HG03521 (cell line): ENCODE measurements around the gene ZNF182.
"Not testable (repeated sequence)": the region's sequence is repeated elsewhere in the genome, so short reads cannot be mapped to it uniquely, and the experiment has no call there.

ENCODE experiments used
- ATAC-seq: cut with Tn5 transposase; IDR thresholded peaks from one replicate; pipeline ENCODE4 v1.9.1; 2021; ENCODE audit warnings: mild to moderate bottlenecking, moderate library complexity; ENCODE audit not compliant: unreplicated experiment

ZNF182 gene

DNA sequence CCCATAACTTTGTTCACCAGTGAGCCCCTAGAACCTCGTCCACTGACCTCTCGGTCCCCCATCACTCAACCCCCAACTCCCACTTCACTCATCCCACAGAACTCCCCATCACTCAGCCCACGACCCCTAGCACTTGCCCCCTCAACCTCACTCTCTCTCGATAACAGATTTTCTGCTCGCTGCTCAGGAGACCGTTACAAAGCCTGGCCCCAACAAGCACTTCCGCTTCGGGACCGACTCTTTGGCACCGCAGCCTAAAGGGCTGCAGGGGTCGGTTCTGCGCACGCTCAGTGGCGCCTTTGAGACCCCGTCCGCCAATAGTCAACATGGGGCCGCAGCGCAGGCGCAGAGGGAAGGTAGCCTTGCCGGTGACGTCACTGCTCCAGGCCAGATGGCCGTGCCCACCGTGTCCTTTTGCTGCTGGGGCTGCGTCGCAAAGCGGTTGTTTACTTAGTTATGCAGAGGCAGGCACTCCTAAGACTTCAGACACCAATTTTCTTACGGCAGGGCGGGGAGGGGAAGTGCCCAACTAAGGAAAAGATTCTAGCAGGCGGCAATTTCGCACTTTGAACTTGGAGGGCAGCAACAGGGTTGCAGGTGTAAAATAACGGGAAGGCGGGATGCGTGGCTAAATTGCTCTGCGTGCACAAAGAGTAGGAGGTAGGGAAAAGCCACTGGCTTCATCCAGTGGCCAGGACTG lies at the start of gene ZNF182:
TSS of gene ZNF182 (minus strand) at position 232 of the 700 bp plus-strand sequence. CDS start 1,380 bp downstream, outside the sequence.
- ATAC-seq = peak; percentile 90

DNA sequence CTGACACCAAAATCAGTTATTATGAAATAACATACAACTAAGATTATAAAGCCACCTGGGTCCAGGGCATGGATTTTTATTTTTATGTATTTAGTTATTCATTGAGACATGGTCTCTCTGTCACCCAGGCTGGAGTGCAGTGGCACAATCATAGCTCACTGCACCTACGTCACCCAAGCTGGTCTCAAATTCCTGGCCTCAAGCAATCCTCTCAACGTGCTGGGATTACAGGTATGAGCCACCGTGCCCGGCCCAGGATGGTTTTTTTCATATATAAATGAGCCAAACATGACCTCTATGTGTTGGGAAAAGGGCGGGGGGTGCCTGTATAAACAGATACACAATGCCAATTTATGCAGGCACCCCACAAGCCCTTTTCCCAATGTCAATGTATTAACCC lies 43.1 kb upstream of the ZNF182 start:
- no peak for ATAC-seq

DNA sequence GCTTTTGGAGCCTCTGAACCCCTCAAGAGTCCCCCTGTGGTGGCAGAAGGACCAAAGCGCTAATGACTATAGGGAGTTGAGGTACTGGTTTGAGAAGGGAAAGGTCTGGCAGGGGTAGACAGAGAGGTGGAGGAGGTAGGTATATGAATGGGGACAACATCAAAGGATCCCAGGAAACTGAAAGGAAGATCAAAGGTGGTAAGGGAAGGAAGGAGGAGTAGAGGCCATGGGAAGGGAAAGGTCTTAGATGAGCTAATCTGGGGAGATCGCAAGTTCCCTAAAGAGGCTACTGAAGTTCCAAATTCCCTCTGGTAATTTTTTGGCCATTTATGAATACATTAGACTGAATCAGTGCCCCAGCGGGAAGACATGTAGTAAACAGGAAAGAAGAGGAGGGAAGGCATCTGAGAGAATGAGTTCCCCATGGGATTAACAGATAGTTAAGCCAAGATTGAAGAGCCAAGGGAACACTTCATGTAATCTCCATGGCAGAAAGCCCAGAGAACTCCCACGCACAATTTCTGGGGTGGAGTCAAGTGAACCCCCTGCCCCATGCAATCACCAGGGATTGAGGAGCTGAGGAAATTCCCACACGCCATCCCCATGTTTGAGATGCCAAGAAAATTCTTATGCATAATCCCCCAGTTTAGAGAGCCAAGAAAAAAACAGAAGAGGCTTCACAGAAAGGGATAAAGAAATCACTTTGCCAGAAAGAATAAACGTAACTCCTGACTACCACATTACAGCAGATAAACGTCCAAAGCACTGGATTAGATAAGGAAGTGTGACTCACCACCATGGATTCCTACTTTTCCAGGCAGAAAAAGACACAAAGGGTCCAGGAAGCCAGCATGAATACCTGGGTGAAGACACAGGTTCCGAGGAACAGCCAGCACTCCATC lies 41.9 kb upstream of the ZNF182 start:
- ATAC-seq = no peak

DNA sequence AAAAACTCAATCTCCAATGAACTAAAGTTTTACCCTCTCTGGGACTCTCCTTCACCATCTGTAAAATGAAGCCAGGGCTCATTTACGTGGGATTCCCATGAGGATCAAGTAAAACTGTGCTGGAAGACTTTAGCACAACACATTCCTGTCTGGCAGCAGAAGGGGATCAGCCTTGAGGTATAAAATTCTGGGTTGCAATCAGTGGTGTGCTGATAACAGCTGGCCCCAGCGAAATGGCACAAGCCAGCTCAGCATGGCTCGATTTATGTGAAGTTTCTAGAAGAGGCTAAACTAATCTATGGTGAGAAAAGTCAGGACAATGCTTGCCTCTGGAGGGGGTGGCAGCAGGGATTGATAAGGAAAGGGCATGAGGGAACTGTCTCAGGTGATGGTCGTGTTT lies 39.3 kb upstream of the ZNF182 start:
- no peak for ATAC-seq

DNA sequence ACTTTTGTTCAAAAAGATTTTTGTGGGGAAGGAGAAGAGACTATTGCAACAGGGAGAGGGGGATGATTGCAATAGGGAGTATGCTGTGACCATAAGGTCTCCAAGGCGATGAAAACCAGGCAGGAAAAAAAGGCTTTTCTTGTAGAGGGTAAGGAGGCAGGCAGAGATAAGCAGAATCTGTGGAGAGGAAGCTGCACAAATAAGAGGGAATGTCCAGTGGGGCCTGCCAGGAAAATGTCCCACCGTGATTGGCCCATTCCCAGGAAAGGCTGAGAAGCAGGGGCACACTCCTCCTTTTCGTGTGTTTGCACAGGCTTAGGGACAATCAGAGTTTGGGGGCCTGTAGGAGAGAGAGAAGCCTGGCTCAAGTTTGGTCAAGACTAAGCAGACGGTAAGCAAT lies 32.1 kb upstream of the ZNF182 start:
- no peak for ATAC-seq

DNA sequence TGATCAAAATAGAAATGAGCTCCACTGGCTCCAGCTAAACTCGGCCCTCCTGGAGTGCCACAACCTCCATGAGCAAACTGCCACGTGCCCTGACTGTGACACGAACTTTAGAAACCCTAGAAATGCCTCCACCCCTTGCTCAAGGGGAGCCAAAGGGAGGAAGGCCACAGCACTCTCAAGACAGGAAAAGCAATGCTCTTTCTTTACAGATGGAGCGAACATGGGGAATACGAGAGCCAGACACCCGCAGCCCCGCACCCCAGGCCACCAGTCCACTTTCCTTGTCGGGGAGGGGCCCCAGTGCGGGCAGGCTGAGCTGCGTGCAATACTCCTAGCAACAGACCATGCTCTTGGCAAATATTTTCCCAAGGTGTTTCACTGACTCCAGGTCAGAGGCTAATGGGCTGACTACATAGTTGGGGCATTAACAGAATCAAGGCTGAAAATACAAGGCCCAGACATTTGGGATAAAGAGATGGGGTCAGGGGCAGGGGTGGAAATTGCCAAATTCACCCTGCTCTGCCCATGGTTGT lies 26.9 kb upstream of the ZNF182 start:
- not testable (repeated sequence) for ATAC-seq

DNA sequence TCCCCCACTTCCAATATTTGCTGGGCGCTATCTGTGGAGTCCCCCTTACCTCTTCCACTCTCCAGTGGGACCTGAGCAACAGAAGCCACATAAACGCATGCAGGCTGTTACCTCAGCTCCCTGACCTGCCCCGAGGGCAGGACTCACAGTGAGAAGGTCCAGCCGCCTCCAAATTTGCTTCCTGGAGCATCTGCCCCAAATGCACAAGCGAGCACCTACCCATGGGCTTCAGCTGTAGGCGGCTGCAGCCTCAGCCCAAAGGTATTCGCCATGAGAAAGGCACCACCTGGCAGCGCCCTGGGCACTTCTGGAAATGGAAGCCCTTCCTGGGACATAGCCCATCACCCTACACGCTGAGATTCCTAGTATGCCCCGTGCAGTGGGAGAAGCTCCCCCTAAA lies 26.4 kb upstream of the ZNF182 start:
- no peak for ATAC-seq

DNA sequence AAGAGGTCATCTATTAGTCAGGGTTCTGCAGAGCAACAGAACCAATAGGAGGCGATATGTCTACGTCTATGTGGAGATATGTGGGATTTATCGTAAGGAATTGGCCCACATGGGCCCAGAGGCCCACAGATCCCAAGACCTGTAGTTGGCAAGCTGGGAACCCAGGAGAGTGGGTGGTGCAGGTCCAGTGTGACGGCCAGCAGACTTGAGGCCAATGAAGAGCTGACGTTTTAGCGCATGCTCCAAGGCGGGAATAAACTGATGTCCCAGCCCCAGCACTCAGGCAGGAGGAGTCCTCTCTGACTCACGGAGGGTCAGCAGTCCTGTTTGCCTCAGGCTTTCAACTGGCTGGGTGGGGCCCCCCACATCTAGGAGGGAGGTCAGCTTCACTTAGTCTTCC lies 24.3 kb upstream of the ZNF182 start:
- ATAC-seq = no peak

DNA sequence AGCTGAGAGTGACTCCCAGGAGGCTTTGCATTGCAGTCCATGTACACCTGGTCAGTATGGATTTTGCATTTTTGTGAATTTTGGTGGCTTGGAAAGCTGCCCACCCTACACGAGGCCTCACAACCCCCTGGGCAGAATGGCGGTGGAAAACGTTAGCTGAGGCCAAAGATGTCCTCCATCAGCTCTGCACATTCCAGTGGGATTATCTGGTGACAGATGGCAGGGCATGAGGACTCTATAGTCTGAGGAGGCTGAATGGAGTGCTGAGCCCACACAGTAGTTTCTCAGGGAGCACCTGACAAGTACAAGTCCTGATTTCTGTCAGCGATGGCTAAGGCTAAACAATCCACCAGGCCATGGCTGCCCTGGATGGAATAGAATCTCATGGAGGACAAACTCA lies 23.8 kb upstream of the ZNF182 start:
- ATAC-seq = not testable (repeated sequence)

DNA sequence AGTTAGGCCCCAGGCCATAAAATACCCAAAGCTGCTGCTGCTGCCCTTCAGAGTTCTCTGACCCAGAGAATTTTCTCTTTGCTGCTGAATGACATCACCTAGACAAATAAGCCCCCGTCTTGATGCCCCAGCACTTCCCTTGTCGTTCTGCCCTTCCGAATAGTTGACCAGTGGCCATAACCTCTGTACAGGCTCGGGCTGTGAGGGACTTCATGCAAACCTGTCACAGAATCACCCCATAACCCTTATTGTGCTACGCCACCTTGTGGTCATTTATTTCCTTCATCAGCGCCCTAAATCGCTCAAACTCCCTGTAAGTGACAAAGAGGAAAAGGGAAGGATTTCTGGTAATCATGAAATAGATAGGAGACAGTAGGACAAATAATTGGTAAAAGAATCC lies 21.8 kb upstream of the ZNF182 start:
- no peak for ATAC-seq

DNA sequence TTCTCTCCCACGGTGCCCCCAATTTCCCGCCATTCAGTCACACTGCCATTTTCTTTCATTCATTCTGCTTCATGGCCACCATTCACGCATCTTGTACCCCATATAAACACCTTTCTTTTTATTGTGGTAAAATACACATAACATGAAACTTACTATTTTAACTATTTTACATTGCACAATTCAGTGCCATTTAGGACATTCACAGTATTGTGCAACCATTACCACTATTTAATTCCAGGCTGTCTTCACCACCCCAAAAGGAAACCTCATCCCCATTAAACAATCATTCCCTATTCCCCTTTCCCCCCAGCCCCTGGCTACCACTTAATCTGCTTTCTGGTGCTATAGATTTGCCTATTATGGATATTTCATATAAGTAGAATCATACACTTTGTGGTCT lies 18.9 kb upstream of the ZNF182 start:
- ATAC-seq = no peak

DNA sequence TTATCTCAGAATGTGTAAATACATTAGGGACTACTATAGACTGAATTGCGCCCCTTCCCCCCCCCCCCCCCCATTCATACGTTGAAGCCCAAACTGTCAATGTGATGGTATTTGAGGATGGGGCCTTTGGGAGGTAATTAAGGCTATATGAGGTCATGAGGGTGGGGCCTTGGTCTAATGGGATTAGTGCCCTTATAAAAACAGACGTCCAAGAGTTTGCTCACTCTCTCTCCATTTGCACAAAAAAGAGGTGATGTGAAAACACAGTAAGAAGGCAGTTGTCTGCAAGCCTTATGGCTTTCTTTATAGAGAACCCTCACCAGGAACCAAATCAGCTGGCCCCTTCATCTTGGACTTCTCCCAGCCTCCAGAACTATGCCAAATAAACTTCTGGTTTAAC lies 18.3 kb upstream of the ZNF182 start:
- ATAC-seq = no peak

DNA sequence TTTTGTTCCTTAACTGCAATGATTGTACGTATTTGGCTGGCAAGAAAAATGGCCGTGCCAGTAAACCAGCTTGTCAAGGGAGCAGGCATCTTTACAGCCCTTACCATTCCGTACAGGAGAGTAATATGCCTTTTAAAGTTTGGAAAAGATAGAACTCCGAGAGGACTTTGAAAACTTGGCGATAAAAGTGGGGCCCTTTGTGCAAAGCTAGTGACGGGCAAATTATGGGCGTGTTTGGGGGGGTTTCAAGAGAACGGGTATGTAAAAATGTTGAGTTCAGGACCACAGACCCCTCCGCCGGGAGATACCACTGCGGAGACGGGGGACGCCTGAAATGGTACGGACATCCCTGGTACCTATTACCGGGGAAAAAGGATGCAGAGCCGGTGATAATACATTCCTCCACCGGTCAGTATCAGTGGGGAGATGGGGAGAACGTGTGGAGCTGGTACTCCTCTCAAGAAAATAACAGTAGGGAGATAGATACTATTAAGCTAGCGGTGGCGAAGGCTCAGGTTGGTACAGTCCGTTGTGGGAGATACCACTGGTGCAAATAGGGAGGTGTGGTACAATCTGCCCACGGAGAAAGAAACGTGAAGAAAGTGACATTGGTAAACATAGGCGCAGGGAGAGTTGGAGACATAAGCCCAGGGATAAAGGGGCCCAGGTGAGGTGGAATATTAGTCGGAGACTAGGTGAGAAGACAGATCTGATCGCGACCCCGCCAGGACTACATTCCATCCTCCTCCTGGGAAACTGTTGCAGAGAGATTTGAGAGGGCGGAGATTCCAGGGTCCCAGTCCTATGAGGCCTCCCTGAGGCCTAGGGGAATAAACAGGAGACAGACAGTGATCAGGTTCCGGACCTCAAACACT lies 17.5 kb upstream of the ZNF182 start:
- no peak for ATAC-seq

DNA sequence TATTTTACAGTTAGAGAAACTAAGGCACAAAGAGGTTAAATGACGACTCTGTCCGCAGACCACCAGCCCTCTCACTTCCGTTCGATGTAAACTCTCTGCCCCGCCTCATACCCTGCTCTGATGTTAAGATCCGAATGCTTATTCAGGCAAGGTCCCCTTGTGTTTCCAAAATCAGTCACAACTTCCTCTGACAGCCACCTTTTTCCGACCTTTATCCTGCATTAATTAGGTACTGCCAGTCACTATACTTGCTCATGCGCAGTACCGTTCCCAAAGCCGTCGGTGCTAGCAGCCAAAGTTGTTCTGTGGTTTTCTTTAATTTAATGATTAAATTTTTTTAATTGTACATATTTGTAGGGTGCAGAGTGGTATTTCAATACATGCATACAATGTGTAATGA lies 16.7 kb upstream of the ZNF182 start:
- ATAC-seq = not testable (repeated sequence)

DNA sequence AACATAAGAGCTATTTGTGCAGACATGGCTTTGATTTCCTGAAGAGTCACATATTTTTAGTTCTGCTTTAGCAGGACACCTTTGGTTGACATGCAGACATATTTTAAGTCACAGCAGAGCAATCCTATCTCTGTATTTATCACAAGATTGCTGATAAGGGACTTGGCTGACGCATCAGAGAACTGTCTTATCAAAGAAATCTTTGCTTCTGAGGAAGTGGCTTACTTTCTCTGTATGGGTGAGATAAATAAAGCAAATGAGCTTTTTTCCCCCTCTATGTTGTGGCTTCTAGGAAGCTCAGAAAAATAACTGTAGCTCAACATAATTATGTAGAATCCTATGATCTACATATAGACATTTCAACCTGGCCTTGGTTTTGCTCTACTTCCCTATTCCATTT lies 16.1 kb upstream of the ZNF182 start:
- not testable (repeated sequence) for ATAC-seq

DNA sequence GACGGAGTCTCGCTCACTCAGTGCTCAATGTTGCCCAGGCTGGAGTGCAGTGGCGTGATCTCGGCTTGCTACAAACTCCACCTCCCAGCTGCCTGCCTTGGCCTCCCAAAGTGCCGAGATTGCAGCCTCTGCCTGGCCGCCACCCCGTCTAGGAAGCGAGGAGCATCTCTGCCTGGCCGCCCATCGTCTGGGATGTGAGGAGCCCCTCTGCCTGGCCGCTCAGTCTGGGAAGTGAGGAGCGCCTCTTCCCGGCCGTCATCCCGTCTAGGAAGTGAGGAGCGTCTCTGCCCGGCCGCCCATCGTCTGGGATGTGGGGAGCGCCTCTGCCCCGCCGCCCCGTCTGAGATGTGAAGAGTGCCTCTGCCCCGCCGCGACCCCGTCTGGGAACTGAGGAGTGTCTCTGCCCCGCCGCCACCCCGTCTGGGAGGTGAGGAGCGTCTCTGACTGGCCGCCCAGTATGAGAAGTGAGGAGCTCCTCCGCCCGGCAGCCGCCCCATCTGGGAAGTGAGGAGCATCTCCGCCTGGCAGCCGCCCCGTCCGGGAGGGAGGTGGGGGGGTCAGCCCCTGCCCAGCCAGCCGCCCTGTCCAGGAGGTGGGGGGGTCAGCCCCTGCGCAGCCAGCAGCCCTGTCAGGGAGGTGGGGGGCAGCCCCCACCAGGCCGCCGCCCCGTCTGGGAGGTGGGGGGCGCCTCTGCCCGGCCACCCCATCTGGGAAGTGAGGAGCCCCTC lies 13.0 kb upstream of the ZNF182 start:
- ATAC-seq = not testable (repeated sequence)

DNA sequence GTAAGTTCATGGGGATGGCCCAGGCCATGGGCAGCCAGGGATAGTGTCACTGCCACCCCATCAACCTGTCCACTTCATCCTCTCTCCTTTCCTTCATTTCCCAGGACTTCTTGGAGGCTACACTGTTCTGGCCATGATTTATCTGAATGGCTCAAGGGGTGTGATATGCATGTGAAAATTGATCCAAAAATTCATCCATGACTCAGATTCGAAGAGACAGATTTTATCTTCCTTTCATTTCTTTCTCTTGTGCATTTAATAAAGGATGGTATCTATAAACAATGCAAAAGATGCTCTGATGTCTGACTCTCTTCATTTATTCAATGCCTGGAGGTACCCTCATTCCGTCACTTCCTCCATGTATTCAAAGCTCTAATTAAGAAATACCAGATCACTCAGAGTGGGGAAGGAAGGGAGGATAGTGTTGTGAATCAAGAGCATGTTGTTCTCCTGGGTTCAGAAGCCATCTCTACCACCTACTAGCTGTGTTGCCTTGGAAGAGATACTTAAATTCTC lies 5.7 kb upstream of the ZNF182 start:
- not testable (repeated sequence) for ATAC-seq

DNA sequence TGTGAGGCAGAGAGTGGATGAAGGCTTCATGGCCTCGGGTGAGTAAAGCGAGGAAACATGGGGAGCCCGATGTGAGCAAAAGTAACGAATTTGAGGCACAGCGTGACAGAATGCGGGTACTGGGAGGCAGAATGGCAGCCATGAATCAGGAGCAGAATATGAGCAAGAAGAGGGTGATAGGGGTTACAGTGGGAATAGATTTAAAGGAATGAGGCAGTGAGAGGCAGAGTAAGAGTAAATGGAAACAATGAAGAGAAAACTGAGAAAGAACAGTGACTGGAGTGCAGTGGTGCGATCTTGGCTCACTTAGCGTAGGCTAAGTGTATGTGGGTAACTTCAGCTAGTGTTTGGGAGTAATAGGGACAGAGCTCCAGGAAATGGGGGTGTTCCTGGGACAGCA lies 2.9 kb upstream of the ZNF182 start, which contains the start of gene SPACA5:
TSS of gene SPACA5 (plus strand) at position 301 of the 400 bp plus-strand sequence. CDS start 815 bp downstream, outside the sequence.
- ATAC-seq = not testable (repeated sequence)

DNA sequence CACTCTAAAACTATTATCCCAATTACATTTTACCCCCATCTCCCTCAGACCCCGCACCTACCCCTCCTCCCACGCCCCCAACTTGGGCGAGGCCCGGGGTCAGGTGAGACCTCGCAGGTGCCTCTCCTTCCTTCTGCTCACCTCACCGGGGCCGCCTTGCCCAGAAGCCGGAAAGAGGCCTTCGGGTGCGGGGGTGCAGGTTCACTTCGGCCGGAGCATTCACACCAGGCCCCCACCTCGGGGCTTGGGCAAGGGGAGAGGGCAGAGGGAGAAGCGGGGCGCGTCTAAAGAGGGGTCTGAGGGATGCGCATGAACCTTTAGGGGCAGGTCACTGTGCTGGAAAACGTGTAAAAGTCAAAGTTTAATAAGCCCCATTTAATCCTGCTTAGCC lies 427 bp downstream of the ZNF182 start:
- no peak for ATAC-seq

DNA sequence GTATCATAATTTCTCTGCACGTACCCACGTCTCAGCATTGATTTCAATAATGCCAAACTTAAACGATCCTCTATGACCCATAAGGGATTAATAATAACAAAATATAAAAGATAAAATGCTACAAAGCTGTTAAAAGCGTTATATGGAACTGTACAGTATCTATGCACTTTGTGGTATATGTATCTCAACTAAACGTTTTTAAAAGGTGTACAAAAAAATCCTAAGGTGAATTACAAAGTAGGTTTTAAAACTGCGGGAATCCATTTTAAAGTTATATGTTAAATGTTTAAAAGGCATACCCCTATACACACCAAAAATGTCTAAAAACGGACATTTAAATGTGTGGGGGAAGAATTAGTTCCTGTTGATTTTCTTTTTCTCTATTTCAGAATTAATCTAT lies 860 bp downstream of the ZNF182 start:
- no peak for ATAC-seq
